GM12872 (cell line): ENCODE data around the gene ZNF319.

Experiments
- CTCF ChIP-seq: IDR thresholded peaks from 3 replicates; pipeline ENCODE4 v1.5.1; 2011; ENCODE audit warnings: low read depth, mild to moderate bottlenecking, low read length, moderate library complexity; ENCODE audit not compliant: insufficient read depth

Gene ZNF319

GRCh38 chr16:57962756-57963155 is 37.7 kb downstream of the ZNF319 start:
- no peak for TF ChIP-seq CTCF

GRCh38 chr16:57962046-57962445 is 38.4 kb downstream of the ZNF319 start:
- no peak for TF ChIP-seq CTCF

- no peak for TF ChIP-seq CTCF
Measured at GRCh38 chr16:57961538-57961937, 38.9 kb downstream of the ZNF319 start.

DNA sequence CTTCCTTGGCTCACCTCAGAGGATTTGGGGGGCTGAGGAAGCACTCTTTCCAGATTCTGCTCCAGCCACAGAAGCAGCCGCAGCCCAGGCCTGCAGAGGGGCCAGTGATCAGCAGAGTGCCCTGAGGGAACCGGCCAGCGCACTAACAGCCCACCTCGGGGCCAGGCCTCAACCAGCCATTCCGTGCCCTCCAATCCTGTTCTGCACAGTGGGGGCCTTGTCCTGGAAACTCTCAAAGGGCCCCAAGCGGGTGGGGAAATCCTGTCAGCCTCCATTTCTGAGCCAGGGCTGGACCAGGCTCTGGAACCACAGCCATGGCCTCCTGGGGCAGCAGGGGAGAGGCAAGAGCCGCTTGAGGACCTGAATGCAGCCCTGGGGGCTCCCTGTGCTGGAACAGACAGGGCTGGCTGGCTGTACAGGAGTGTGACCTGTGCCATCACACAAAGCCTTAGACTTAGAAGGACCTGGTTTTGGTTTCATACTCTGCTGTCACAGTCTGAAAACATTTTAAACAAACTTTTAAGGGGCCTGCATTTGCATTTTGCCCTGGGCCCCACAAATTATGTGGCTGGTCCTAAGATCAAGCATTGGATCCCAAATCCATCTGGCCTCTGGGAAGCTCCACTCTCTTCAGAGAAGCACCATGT is 39.5 kb downstream of the ZNF319 start:
- TF ChIP-seq CTCF: no peak

DNA sequence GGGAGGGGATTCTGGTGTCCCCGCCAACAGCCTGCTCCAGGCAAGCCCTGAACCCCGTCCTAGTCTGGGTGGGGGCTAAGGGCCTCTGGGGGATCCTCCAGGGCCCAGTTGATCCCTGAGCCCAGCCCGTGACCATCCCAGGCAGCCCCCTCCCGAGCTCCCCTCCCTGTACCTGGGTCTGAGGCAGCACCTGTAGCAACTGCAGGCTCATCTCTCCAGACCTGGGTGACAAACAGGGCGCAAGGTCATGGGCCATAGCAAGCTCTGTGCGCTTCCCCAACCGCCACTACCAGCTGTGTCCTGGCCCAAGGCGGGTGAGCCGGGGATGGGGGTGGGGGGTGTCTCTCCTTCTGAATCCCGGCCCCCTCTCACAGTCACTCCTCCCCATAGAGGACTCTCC is 40.2 kb downstream of the ZNF319 start:
- no peak for TF ChIP-seq CTCF

GRCh38 chr16:57959804-57960203 is 40.7 kb downstream of the ZNF319 start:
- no peak for TF ChIP-seq CTCF

GRCh38 chr16:57959121-57959520 is 41.4 kb downstream of the ZNF319 start:
- no peak for TF ChIP-seq CTCF

GRCh38 chr16:57958544-57958943 is 41.9 kb downstream of the ZNF319 start:
- no peak for TF ChIP-seq CTCF
